Liver (tissue), 9 donors: ENCODE data around the gene ERBB4. TPM values are rescaled to one million over a fixed set of nuclear protein-coding genes. Genes with fewer than 3 reads are reported as not detected.

Experiments
- DNase-seq: peaks from one replicate; pipeline ENCODE4 v3.0.0-alpha.2; 2017; ENCODE audit warnings: low spot score
- H3K27ac ChIP-seq, 2 donors: one replicate each; pipeline ENCODE4 v1.7.0; 2013; ENCODE audit warnings: inconsistent platforms in 2 of 2, low read length in 2 of 2, control low read depth in 1 of 2, low read depth in 1 of 2, mild to moderate bottlenecking in 1 of 2
- H3K27me3 ChIP-seq, 4 donors: one replicate each; pipeline versions ENCODE4 v1.6.1 to v1.7.0; 2013; ENCODE audit warnings: low read length in 3 of 4, inconsistent platforms in 1 of 4, mild to moderate bottlenecking in 1 of 4, moderate library complexity in 1 of 4; ENCODE audit not compliant: control insufficient read depth in 4 of 4, insufficient read depth in 4 of 4
- H3K36me3 ChIP-seq, 4 donors: one replicate each; pipeline versions ENCODE4 v1.6.1 to v1.7.0; 2013; ENCODE audit warnings: low read length in 3 of 4, mild to moderate bottlenecking in 3 of 4, low read depth in 1 of 4, moderate library complexity in 1 of 4; ENCODE audit not compliant: control insufficient read depth in 4 of 4, insufficient read depth in 3 of 4
- H3K4me1 ChIP-seq, 4 donors: one replicate each; pipeline versions ENCODE4 v1.6.1 to v1.7.0; 2013; ENCODE audit warnings: low read length in 3 of 4, mild to moderate bottlenecking in 3 of 4, moderate library complexity in 1 of 4; ENCODE audit not compliant: control insufficient read depth in 4 of 4, insufficient read depth in 4 of 4
- H3K4me3 ChIP-seq, 3 donors: one replicate each; pipeline versions ENCODE4 v1.6.1 to v1.7.0; 2013; ENCODE audit warnings: low read length in 3 of 3, control low read depth in 1 of 3, low read depth in 1 of 3, mild to moderate bottlenecking in 1 of 3
- H3K9ac ChIP-seq, 2 donors: one replicate each; pipeline ENCODE4 v1.7.0; 2013; ENCODE audit warnings: low read length in 2 of 2, mild to moderate bottlenecking in 2 of 2, moderate library complexity in 2 of 2, control low read depth in 1 of 2, low read depth in 1 of 2
- H3K9me3 ChIP-seq, 4 donors: one replicate each; pipeline versions ENCODE4 v1.6.1 to v1.7.0; 2013; ENCODE audit warnings: low read length in 3 of 4; ENCODE audit not compliant: control insufficient read depth in 4 of 4
- ATF3 ChIP-seq: IDR thresholded peaks from 2 replicates; pipeline ENCODE4 v1.6.1; 2016; ENCODE audit warnings: antibody characterized with exemption
- CTCF ChIP-seq: fragments of 150-350 bp; IDR thresholded peaks from 2 replicates; pipeline ENCODE4 v1.5.1; 2017; ENCODE audit warnings: improper control_type of control experiment, low read depth, low read length; ENCODE audit not compliant: missing input control
- EGR1 ChIP-seq, 2 donors: IDR thresholded peaks; 2 replicates each; pipeline ENCODE4 v1.6.1; 2016 to 2018; ENCODE audit warnings: antibody characterized with exemption in 2 of 2, low read depth in 2 of 2
- FOXA1 ChIP-seq: IDR thresholded peaks from 2 replicates; pipeline ENCODE4 v1.6.1; 2016; ENCODE audit warnings: antibody characterized with exemption
- FOXA2 ChIP-seq: IDR thresholded peaks from 2 replicates; pipeline ENCODE4 v1.6.1; 2016; ENCODE audit warnings: antibody characterized with exemption
- GABPA ChIP-seq, 2 donors: IDR thresholded peaks in 1 of 2; conservative IDR thresholded peaks in 1 of 2; 2 replicates each; pipeline ENCODE4 v1.6.1; 2016; ENCODE audit warnings: antibody characterized with exemption in 2 of 2, mild to moderate bottlenecking in 1 of 2, moderate library complexity in 1 of 2
- HNF4A ChIP-seq, 2 donors: conservative IDR thresholded peaks; 2 replicates each; pipeline ENCODE4 v1.6.1; 2016; ENCODE audit warnings: antibody characterized with exemption in 2 of 2, mild to moderate bottlenecking in 2 of 2
- HNF4G ChIP-seq: IDR thresholded peaks from 2 replicates; pipeline ENCODE4 v1.6.1; 2016; ENCODE audit warnings: antibody characterized with exemption
- JUND ChIP-seq, 2 donors: IDR thresholded peaks; 2 replicates each; pipeline ENCODE4 v1.6.1; 2016; ENCODE audit warnings: antibody characterized with exemption in 2 of 2
- MAX ChIP-seq: IDR thresholded peaks from 2 replicates; pipeline ENCODE4 v1.6.1; 2016; ENCODE audit warnings: antibody characterized with exemption
- NR2F2 ChIP-seq: IDR thresholded peaks from 2 replicates; pipeline ENCODE4 v1.6.1; 2016; ENCODE audit warnings: antibody characterized with exemption
- RAD21 ChIP-seq, 2 donors: IDR thresholded peaks; 2 replicates each; pipeline ENCODE4 v1.6.1; 2016; ENCODE audit warnings: antibody characterized with exemption in 2 of 2, mild to moderate bottlenecking in 2 of 2
- REST ChIP-seq: IDR thresholded peaks from 2 replicates; pipeline ENCODE4 v1.6.1; 2016; ENCODE audit warnings: antibody characterized with exemption, mild to moderate bottlenecking
- RXRA ChIP-seq, 2 donors: IDR thresholded peaks; 2 replicates each; pipeline ENCODE4 v1.6.1; 2017 to 2018; ENCODE audit warnings: antibody characterized with exemption in 2 of 2, mild to moderate bottlenecking in 1 of 2
- SP1 ChIP-seq: IDR thresholded peaks from 2 replicates; pipeline ENCODE4 v1.6.1; 2018; ENCODE audit warnings: antibody characterized with exemption, mild to moderate bottlenecking
- TAF1 ChIP-seq: conservative IDR thresholded peaks from 2 replicates; pipeline ENCODE4 v1.6.1; 2016; ENCODE audit warnings: antibody characterized with exemption, mild to moderate bottlenecking
- YY1 ChIP-seq: IDR thresholded peaks from 2 replicates; pipeline ENCODE4 v1.6.1; 2016; ENCODE audit warnings: antibody characterized with exemption, mild to moderate bottlenecking
- ZBTB33 ChIP-seq: IDR thresholded peaks from 2 replicates; pipeline ENCODE4 v1.6.1; 2016; ENCODE audit warnings: antibody characterized with exemption
- WGBS: extraction: QIAGEN DNeasy Blood & Tissue Kit; methylation state at CpG from one replicate; pipeline ENCODE4 v1.1.7; 2013; 5-methylcytosine and 5-hydroxymethylcytosine counted together
- polyA plus RNA-seq, 2 donors: library from polyadenylated mRNA; stranded (reverse) in 1 of 2; unstranded in 1 of 2; fragments of 200-250 nt in 1 of 2; fragments of >200 nt in 1 of 2; fragmentation: Nextera tagmentation in 1 of 2; extraction: Ambion mirVana in 1 of 2; gene quantifications; one replicate each; pipeline versions ENCODE4 v1.2.1 to v1.2.3, GENCODE V29; 2013 to 2015
- total RNA-seq, 2 donors: library from RNA; depleted of rRNA; stranded (reverse); fragments of >200 nt; gene quantifications; one replicate each; pipeline ENCODE4 v1.2.3, GENCODE V29; 2014
- donor health status: healthy.
- donor health status: healthy.
- donor health status: healthy.
- donor health status: healthy.
- donor health status: healthy.

ERBB4 gene
- total and polyA plus RNA-seq, 4 donors = 0.03 to 0.42 TPM; not detected in 2

- TF ChIP-seq REST (no peak), YY1 (no peak), EGR1 (IDR thresholded peaks at IDR 0.05; ENCODE audit: low read depth in 2 of 2) (no peak), MAX (no peak), NR2F2 (no peak), RAD21 (IDR thresholded peaks at IDR 0.05) (no peak)
These were observed 1043.3 kb downstream of the ERBB4 start (continued) for GRCh38 chr2:211495339-211495738.

- Histone ChIP-seq H3K27me3 (peaks cover 0 to 4% (median 0%) of the 10 kb centered on the region in 4 donors), H3K36me3 (no peaks in the 10 kb centered on the region), H3K9ac (no peak overlapping the region), H3K9me3 (no peaks in the 10 kb centered on the region), H3K27ac (no peak overlapping the region), H3K4me1 (no peaks in the 10 kb centered on the region), H3K4me3 (no peak overlapping the region)
- TF ChIP-seq JUND (IDR thresholded peaks at IDR 0.05) (no peak), NR2F2 (no peak), TAF1 (no peak), RXRA (IDR thresholded peaks at IDR 0.05) (no peak), RAD21 (IDR thresholded peaks at IDR 0.05) (no peak), GABPA (IDR thresholded peaks at IDR 0.05 in 1 of 2, conservative IDR thresholded peaks at IDR 0.05 in 1 of 2) (no peak), HNF4A (conservative IDR thresholded peaks at IDR 0.05) (no peak), REST (no peak), SP1 (no peak), ATF3 (no peak), FOXA1 (no peak), FOXA2 (no peak), MAX (no peak), CTCF (no peak), HNF4G (no peak), YY1 (no peak), ZBTB33 (no peak), EGR1 (IDR thresholded peaks at IDR 0.05; ENCODE audit: low read depth in 2 of 2) (no peak)
- WGBS = 37% methylated on average over 3 of the region's 3 CpGs
- no peak for DNase-seq
These were observed 1044.1 kb downstream of the ERBB4 start for GRCh38 chr2:211494536-211494935.
